GM12878 (cell line): ENCODE data around the gene ZBTB44. TPM values are rescaled to one million over a fixed set of nuclear protein-coding genes. Genes with fewer than 3 reads are reported as not detected.

Source experiments
- ATAC-seq: fragments of 200-7000 bp; cut with Tn5 transposase; 3 replicates; pipeline ENCODE4 v1.9.1; 2020; ENCODE audit warnings: mild to moderate bottlenecking, moderate library complexity
- BruUV-seq: library from RNA; stranded (reverse); fragments of 400-500 nt; replicated peaks from 2 replicates; lab custom pipeline; 2021; lab: Mats Ljungman, UMichigan
- CTCF ChIA-PET: fragments of 300-600 bp; sonication (Branson Sonifier 250); formaldehyde crosslinking; extraction: SDS; loops from one replicate; lab custom pipeline; 2021; ENCODE audit warnings: inconsistent platforms; lab: Yijun Ruan, JAX
- POLR2A ChIA-PET: fragments of 350-600 bp; formaldehyde crosslinking; extraction: SDS; loops from one replicate; lab custom pipeline; 2021; ENCODE audit warnings: inconsistent platforms; lab: Charles Lee
- RAD21 ChIA-PET: fragments of 300-600 bp; sonication (Branson Sonifier 250); formaldehyde crosslinking; loops from one replicate; lab custom pipeline; 2023; ENCODE audit warnings: antibody characterized with exemption; ENCODE audit not compliant: unreplicated experiment; lab: Charles Lee
- SMC1A ChIA-PET: fragments of 300-600 bp; sonication (Branson Sonifier 250); formaldehyde crosslinking; loops from one replicate; lab custom pipeline; 2023; ENCODE audit not compliant: unreplicated experiment, uncharacterized antibody; lab: Charles Lee
- DNase-seq: peaks from one replicate; pipeline ENCODE4 v3.0.0-alpha.2; 2011; ENCODE audit warnings: low read depth, low spot score
- FAIRE-seq: peaks from 3 replicates; lab custom pipeline; 2011; peaks lifted over from hg19 to GRCh38; lab: Jason Lieb, UNC
- H2AFZ ChIP-seq: 2 replicates; pipeline ENCODE4 v1.6.0; 2011; ENCODE audit warnings: low read depth, low read length, control low read depth; ENCODE audit not compliant: control insufficient read depth
- H3K27ac ChIP-seq: 2 replicates; pipeline ENCODE4 v1.5.1; 2011; ENCODE audit warnings: control low read depth; ENCODE audit not compliant: control insufficient read depth, insufficient read depth
- H3K27me3 ChIP-seq, 2 experiments: replicated peaks in 1 of 2; 2 replicates each; pipeline versions ENCODE4 v1.6.0 to v1.6.1; 2011; ENCODE audit warnings: low read length in 1 of 2; ENCODE audit not compliant: control insufficient read depth in 2 of 2, insufficient read depth in 2 of 2
- H3K36me3 ChIP-seq, 2 experiments: 2 replicates each; pipeline ENCODE4 v1.5.1; 2011; ENCODE audit warnings: low read length in 1 of 2; ENCODE audit not compliant: control insufficient read depth in 2 of 2, insufficient read depth in 2 of 2
- H3K4me1 ChIP-seq: 2 replicates; pipeline ENCODE4 v1.6.1; 2011; ENCODE audit warnings: mild to moderate bottlenecking, low read length, moderate library complexity, mixed read lengths; ENCODE audit not compliant: control insufficient read depth, insufficient read depth
- H3K4me2 ChIP-seq: 2 replicates; pipeline ENCODE4 v1.6.0; 2011; ENCODE audit warnings: control low read depth; ENCODE audit not compliant: control insufficient read depth, insufficient read depth
- H3K4me3 ChIP-seq: fragments of 200-600 bp; sonication (generic); 2 replicates; pipeline ENCODE4 v1.5.1; 2016
- H3K79me2 ChIP-seq: 2 replicates; pipeline ENCODE4 v1.6.0; 2011; ENCODE audit warnings: low read length; ENCODE audit not compliant: control insufficient read depth, insufficient read depth
- H3K9ac ChIP-seq: 2 replicates; pipeline ENCODE4 v1.8.0; 2011; ENCODE audit warnings: low read length, control low read depth, mixed read lengths; ENCODE audit not compliant: control insufficient read depth, insufficient read depth
- H3K9me3 ChIP-seq: replicated peaks from 3 replicates; pipeline ENCODE4 v1.5.1; 2011; ENCODE audit warnings: mild to moderate bottlenecking, low read length; ENCODE audit not compliant: control insufficient read depth, insufficient read depth
- H4K20me1 ChIP-seq: 2 replicates; pipeline ENCODE4 v1.6.0; 2011; ENCODE audit not compliant: control insufficient read depth, insufficient read depth
- BACH1 ChIP-seq: fragments of 450-650 bp; IDR thresholded peaks from 2 replicates; pipeline ENCODE4 v1.6.1; 2017; ENCODE audit warnings: mild to moderate bottlenecking, borderline replicate concordance
- CHD4 ChIP-seq: fragments of 200-600 bp; sonication (generic); IDR thresholded peaks from 2 replicates; pipeline ENCODE4 v1.6.1; 2016; ENCODE audit warnings: mild to moderate bottlenecking
- DPF2 ChIP-seq: fragments of 450-650 bp; IDR thresholded peaks from 2 replicates; pipeline ENCODE4 v1.6.1; 2017; ENCODE audit warnings: mild to moderate bottlenecking
- ESRRA ChIP-seq: IDR thresholded peaks from 2 replicates; pipeline ENCODE4 v1.6.1; 2012; ENCODE audit warnings: mild to moderate bottlenecking, low read length, improper control_type of control experiment
- ETV6 ChIP-seq, 2 experiments: fragments of 450-650 bp in 1 of 2; IDR thresholded peaks in 1 of 2; conservative IDR thresholded peaks in 1 of 2; 2 replicates each; pipeline ENCODE4 v1.6.1; 2014; ENCODE audit warnings: antibody characterized with exemption in 1 of 2, borderline replicate concordance in 1 of 2, low read depth in 1 of 2, mild to moderate bottlenecking in 1 of 2, moderate library complexity in 1 of 2
- EZH2 ChIP-seq: IDR thresholded peaks from 2 replicates; pipeline ENCODE4 v1.6.1; 2012; ENCODE audit warnings: low read depth, mild to moderate bottlenecking, control low read depth, inconsistent platforms, low read length, borderline replicate concordance; ENCODE audit not compliant: control insufficient read depth
- FOXK2 ChIP-seq: fragments of 450-650 bp; IDR thresholded peaks from 2 replicates; pipeline ENCODE4 v1.6.1; 2017; ENCODE audit warnings: mild to moderate bottlenecking, moderate library complexity
- JUND ChIP-seq: IDR thresholded peaks from 2 replicates; pipeline ENCODE4 v1.6.1; 2012; ENCODE audit warnings: low read depth, mild to moderate bottlenecking, low read length, improper control_type of control experiment, moderate library complexity
- MYC ChIP-seq: IDR thresholded peaks from 2 replicates; pipeline ENCODE4 v1.6.1; 2011; ENCODE audit warnings: mild to moderate bottlenecking, low read length, moderate library complexity, inconsistent platforms; ENCODE audit not compliant: insufficient read depth, insufficient replicate concordance, insufficient read length, severe bottlenecking
- RAD21 ChIP-seq: IDR thresholded peaks from 2 replicates; pipeline ENCODE4 v1.6.1; 2011; ENCODE audit warnings: mild to moderate bottlenecking, low read depth, low read length, moderate library complexity; ENCODE audit not compliant: insufficient read depth
- RBBP5 ChIP-seq: fragments of 200-600 bp; sonication (generic); conservative IDR thresholded peaks from 2 replicates; pipeline ENCODE4 v1.6.1; 2016
- SP1 ChIP-seq: IDR thresholded peaks from one replicate; pipeline ENCODE4 v1.6.1; 2011; ENCODE audit warnings: low read depth, low read length
- WGBS: methylation state at CpG from one replicate; pipeline ENCODE4 v1.1.6; 2016; ENCODE audit warnings: low lambda C conversion rate; ENCODE audit not compliant: insufficient replicate concordance, insufficient coverage; ENCODE audit errors: missing lambda C conversion rate; 5-methylcytosine and 5-hydroxymethylcytosine counted together
- in situ Hi-C: fragments of 300-500 bp; cut with MboI; formaldehyde crosslinking; loops from 9 replicates; pipeline ENCODE4 v1.14.3; 2018; ENCODE audit warnings: mixed read lengths
- intact Hi-C: fragments of 100-400 bp; cut with micrococcal nuclease; formaldehyde crosslinking; loops from one replicate; pipeline ENCODE4 v1.14.2; 2022; ENCODE audit not compliant: unreplicated experiment
- polyA plus RNA-seq, 11 experiments: library from polyadenylated mRNA; depleted of rRNA in 4 of 11; unstranded in 6 of 11; stranded (reverse) in 5 of 11; fragments of >200 nt; fragmentation: Nextera tagmentation in 4 of 11; fragmentation: Illumina TruSeq in 1 of 11; extraction: Ambion mirVana in 4 of 11; extraction: Trizol in 1 of 11; gene quantifications; 1 replicate in 1 of 11; 2 replicates in 10 of 11; pipeline versions ENCODE4 v1.2.1 to v1.2.3, GENCODE V29; 2011 to 2016; ENCODE audit warnings: inconsistent platforms in 2 of 11, missing spikeins in 2 of 11, low read depth in 1 of 11
- total RNA-seq, 4 experiments: library from RNA; depleted of rRNA in 3 of 4; stranded (reverse); fragments of >200 nt in 3 of 4; fragmentation: Illumina TruSeq in 1 of 4; extraction: Trizol in 1 of 4; gene quantifications; 2 replicates each; pipeline versions ENCODE4 v1.2.1 to v1.2.3, GENCODE V29; 2013 to 2021
- TF ChIP-seq, protein P1 (sequence below): fragments of 450-650 bp; IDR thresholded peaks from 2 replicates; pipeline ENCODE4 v1.6.1; 2016; ENCODE audit warnings: mild to moderate bottlenecking
- TF ChIP-seq, protein P2 (sequence below): fragments of 450-650 bp; conservative IDR thresholded peaks from 2 replicates; pipeline ENCODE4 v1.6.1; 2017; ENCODE audit warnings: mild to moderate bottlenecking, moderate library complexity
- TF ChIP-seq, protein P3 (sequence below): fragments of 150-350 bp; IDR thresholded peaks from 2 replicates; pipeline ENCODE4 v1.6.1; 2016; ENCODE audit warnings: low read depth, low read length
- TF ChIP-seq, protein P4 (sequence below): IDR thresholded peaks from 2 replicates; pipeline ENCODE4 v1.6.1; 2011; ENCODE audit warnings: borderline replicate concordance, low read depth, mild to moderate bottlenecking, moderate library complexity, low read length; ENCODE audit not compliant: insufficient read depth, poor library complexity, severe bottlenecking

The ZBTB44 gene
- total and polyA plus RNA-seq, 10 of the 15 experiments (the other 5 are each of a cell fraction or from before 2014, with no cell fraction given) = 2.8 to 38.2 (median 12.2) TPM

DNA sequence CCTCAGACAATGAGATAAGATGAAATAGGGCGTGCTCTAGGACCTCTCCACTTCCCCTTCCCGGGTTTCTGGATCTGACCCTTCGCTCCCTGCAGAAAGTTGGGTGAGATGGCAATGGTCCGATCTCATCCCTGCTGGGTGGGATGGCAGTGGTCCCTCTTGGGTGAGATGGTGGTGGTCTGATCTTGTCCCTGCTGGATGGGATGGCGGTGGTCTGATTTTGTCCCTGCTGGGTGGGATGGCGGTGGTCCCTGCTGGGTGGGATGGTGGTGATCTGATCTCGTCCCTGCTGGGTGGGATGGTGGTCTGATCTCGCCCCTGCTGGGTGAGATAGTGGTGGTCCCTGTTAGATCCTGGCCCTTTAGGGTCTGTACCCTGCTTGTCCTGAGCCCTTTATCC lies 133.8 kb downstream of the ZBTB44 start:
- Histone ChIP-seq H3K27me3 (no peaks in the 10 kb centered on the region), H4K20me1 (no peaks in the 10 kb centered on the region), H3K9me3 (no peaks in the 10 kb centered on the region), H3K4me3 (no peak overlapping the region), H3K79me2 (no peaks in the 10 kb centered on the region), H3K4me2 (peak overlapping the region; percentile 69), H3K36me3 (no peaks in the 10 kb centered on the region), H3K9ac (no peak overlapping the region), H3K27ac (no peak overlapping the region), H2AFZ (no peak overlapping the region), H3K4me1 (peaks cover 35% of the 10 kb centered on the region)
- ChIA-PET POLR2A (interaction anchor here (1.1 kb wide), 1 partner anchor 20 kb away, joined by 3 read pairs; no protein-coding TSS in a partner anchor), CTCF (interaction anchor here (1.2 kb wide), 1 partner anchor 30 kb away, joined by 6 read pairs; no protein-coding TSS in a partner anchor), SMC1A (interaction anchor here (1.1 to 5.2 kb wide), 5 partner anchors 12 to 149 kb away, joined by 3 to 37 read pairs (median 4); no protein-coding TSS in a partner anchor), RAD21 (interaction anchor here (1.3 to 2.4 kb wide), 2 partner anchors 30 to 48 kb away, joined by 8 to 17 read pairs; no protein-coding TSS in a partner anchor)
- ATAC-seq = peak; percentile 26
- DNase-seq = no peak
- in situ Hi-C loops (no loop called here), intact Hi-C loops (loop anchor here (5.0 kb wide), 1 partner anchor 34 kb away; no protein-coding TSS in a partner anchor)
- FAIRE-seq = no peak
- no TSS peak for BruUV-seq
- WGBS = 37% methylated on average over 5 of the region's 8 CpGs
- TF ChIP-seq FOXK2 (no peak), MYC (no peak), DPF2 (no peak), RAD21 (no peak), EZH2 (no peak), ESRRA (no peak), ETV6 (conservative IDR thresholded peaks at IDR 0.05 in 1 of 2, IDR thresholded peaks at IDR 0.05 in 1 of 2; ENCODE audit: borderline replicate concordance in 1 of 2, low read depth in 1 of 2) (no peak), RBBP5 (no peak), SP1 (no peak), CHD4 (no peak), JUND (no peak), BACH1 (no peak)
- TF ChIP-seq, protein P1, sequence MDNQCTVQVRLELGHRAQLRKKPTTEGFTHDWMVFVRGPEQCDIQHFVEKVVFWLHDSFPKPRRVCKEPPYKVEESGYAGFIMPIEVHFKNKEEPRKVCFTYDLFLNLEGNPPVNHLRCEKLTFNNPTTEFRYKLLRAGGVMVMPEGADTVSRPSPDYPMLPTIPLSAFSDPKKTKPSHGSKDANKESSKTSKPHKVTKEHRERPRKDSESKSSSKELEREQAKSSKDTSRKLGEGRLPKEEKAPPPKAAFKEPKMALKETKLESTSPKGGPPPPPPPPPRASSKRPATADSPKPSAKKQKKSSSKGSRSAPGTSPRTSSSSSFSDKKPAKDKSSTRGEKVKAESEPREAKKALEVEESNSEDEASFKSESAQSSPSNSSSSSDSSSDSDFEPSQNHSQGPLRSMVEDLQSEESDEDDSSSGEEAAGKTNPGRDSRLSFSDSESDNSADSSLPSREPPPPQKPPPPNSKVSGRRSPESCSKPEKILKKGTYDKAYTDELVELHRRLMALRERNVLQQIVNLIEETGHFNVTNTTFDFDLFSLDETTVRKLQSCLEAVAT = no peak
- TF ChIP-seq, protein P2, sequence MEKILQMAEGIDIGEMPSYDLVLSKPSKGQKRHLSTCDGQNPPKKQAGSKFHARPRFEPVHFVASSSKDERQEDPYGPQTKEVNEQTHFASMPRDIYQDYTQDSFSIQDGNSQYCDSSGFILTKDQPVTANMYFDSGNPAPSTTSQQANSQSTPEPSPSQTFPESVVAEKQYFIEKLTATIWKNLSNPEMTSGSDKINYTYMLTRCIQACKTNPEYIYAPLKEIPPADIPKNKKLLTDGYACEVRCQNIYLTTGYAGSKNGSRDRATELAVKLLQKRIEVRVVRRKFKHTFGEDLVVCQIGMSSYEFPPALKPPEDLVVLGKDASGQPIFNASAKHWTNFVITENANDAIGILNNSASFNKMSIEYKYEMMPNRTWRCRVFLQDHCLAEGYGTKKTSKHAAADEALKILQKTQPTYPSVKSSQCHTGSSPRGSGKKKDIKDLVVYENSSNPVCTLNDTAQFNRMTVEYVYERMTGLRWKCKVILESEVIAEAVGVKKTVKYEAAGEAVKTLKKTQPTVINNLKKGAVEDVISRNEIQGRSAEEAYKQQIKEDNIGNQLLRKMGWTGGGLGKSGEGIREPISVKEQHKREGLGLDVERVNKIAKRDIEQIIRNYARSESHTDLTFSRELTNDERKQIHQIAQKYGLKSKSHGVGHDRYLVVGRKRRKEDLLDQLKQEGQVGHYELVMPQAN = no peak
- TF ChIP-seq, protein P3, sequence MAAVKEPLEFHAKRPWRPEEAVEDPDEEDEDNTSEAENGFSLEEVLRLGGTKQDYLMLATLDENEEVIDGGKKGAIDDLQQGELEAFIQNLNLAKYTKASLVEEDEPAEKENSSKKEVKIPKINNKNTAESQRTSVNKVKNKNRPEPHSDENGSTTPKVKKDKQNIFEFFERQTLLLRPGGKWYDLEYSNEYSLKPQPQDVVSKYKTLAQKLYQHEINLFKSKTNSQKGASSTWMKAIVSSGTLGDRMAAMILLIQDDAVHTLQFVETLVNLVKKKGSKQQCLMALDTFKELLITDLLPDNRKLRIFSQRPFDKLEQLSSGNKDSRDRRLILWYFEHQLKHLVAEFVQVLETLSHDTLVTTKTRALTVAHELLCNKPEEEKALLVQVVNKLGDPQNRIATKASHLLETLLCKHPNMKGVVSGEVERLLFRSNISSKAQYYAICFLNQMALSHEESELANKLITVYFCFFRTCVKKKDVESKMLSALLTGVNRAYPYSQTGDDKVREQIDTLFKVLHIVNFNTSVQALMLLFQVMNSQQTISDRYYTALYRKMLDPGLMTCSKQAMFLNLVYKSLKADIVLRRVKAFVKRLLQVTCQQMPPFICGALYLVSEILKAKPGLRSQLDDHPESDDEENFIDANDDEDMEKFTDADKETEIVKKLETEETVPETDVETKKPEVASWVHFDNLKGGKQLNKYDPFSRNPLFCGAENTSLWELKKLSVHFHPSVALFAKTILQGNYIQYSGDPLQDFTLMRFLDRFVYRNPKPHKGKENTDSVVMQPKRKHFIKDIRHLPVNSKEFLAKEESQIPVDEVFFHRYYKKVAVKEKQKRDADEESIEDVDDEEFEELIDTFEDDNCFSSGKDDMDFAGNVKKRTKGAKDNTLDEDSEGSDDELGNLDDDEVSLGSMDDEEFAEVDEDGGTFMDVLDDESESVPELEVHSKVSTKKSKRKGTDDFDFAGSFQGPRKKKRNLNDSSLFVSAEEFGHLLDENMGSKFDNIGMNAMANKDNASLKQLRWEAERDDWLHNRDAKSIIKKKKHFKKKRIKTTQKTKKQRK = no peak
- TF ChIP-seq, protein P4, sequence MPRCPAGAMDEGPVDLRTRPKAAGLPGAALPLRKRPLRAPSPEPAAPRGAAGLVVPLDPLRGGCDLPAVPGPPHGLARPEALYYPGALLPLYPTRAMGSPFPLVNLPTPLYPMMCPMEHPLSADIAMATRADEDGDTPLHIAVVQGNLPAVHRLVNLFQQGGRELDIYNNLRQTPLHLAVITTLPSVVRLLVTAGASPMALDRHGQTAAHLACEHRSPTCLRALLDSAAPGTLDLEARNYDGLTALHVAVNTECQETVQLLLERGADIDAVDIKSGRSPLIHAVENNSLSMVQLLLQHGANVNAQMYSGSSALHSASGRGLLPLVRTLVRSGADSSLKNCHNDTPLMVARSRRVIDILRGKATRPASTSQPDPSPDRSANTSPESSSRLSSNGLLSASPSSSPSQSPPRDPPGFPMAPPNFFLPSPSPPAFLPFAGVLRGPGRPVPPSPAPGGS = no peak
